AG09309 (cell line): Measurements from ENCODE around the gene ANKRD65.

Source experiments
- DNase-seq: peaks from one replicate; pipeline ENCODE4 v3.0.0-alpha.2; 2010; ENCODE audit warnings: low read depth
- H3K4me3 ChIP-seq: 2 replicates; pipeline ENCODE4 v1.5.1; 2011; ENCODE audit warnings: mild to moderate bottlenecking, low read depth, low read length, moderate library complexity; ENCODE audit not compliant: control insufficient read depth
- TF ChIP-seq, protein P1 (sequence below): IDR thresholded peaks from 2 replicates; pipeline ENCODE4 v1.5.1; 2011; ENCODE audit warnings: mild to moderate bottlenecking, low read depth, low read length, inconsistent platforms; ENCODE audit not compliant: insufficient read depth, control insufficient read depth; ENCODE audit errors: missing control alignments

Gene ANKRD65

DNA sequence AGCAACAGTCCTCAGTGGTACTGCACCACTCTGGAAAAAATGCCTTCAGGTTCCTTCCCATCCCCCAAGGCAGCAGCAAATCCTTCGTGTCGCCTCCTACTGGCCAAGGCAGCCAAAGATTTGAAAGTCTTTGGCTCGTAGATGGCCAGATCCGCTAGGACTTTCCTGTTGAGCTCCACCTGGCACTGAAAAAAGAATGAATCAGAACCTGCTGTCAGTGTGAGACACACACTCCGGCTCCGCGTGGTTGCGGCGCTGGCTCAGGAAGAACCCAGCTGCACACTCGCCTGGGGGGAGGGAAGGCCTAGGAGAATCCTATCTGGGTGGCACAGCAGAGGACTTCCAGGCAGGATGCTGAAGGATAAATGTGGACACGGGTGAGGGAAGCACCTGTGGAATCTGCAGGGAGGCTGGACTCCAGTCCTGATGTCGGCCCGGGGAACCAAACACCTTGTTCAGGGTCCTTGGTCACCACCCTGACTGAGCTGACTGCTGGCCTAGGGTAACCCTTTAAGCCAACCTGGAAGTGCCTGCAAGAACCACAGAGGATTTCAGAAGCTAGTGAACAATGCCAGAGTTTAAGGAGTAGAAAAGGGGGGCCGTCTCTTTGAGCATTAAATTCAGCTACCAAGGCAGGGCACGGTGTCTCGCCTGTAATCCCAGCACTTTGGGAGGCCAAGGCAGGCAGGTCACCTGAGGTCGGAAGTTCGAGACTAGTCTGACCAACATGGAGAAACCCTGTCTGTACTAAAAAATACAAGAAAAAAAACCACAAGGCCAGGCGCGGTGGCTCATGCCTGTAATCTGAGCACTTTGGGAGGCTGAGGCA is 18.8 kb downstream of the ANKRD65 start:
- no peak overlapping the region for H3K4me3 ChIP-seq
- DNase-seq = peak; percentile 18
- TF ChIP-seq, protein P1, sequence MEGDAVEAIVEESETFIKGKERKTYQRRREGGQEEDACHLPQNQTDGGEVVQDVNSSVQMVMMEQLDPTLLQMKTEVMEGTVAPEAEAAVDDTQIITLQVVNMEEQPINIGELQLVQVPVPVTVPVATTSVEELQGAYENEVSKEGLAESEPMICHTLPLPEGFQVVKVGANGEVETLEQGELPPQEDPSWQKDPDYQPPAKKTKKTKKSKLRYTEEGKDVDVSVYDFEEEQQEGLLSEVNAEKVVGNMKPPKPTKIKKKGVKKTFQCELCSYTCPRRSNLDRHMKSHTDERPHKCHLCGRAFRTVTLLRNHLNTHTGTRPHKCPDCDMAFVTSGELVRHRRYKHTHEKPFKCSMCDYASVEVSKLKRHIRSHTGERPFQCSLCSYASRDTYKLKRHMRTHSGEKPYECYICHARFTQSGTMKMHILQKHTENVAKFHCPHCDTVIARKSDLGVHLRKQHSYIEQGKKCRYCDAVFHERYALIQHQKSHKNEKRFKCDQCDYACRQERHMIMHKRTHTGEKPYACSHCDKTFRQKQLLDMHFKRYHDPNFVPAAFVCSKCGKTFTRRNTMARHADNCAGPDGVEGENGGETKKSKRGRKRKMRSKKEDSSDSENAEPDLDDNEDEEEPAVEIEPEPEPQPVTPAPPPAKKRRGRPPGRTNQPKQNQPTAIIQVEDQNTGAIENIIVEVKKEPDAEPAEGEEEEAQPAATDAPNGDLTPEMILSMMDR = peak; percentile 80

DNA sequence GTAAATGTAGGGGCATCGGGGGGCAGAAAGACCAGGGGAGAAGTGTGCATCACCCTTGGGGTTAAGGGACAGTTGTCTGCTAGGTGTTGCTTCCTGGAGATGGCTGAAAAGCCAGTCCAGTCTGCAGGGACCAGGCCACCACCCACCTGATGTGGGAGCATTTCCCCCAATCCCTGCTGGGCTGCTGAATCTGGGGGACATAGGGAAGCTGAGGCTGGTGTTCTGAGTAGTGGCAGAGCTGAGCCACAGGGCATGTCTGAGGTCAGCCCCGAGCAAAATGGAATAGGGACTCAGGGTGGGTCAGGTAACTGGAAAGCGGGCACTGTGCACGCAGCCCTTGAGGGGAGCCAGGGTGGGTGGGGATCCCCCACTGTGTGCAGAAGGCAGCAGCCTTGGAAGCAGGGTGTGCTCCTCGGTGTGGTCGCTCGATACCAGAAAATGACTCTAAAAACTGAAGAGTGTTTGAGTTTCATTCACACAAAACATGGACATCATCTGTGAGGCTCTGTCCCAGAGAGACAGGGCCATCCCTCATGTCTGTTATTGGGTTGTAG is 19.5 kb downstream of the ANKRD65 start:
- no peak for DNase-seq
- TF ChIP-seq, protein P1 = no peak
- H3K4me3 ChIP-seq = no peak overlapping the region

DNA sequence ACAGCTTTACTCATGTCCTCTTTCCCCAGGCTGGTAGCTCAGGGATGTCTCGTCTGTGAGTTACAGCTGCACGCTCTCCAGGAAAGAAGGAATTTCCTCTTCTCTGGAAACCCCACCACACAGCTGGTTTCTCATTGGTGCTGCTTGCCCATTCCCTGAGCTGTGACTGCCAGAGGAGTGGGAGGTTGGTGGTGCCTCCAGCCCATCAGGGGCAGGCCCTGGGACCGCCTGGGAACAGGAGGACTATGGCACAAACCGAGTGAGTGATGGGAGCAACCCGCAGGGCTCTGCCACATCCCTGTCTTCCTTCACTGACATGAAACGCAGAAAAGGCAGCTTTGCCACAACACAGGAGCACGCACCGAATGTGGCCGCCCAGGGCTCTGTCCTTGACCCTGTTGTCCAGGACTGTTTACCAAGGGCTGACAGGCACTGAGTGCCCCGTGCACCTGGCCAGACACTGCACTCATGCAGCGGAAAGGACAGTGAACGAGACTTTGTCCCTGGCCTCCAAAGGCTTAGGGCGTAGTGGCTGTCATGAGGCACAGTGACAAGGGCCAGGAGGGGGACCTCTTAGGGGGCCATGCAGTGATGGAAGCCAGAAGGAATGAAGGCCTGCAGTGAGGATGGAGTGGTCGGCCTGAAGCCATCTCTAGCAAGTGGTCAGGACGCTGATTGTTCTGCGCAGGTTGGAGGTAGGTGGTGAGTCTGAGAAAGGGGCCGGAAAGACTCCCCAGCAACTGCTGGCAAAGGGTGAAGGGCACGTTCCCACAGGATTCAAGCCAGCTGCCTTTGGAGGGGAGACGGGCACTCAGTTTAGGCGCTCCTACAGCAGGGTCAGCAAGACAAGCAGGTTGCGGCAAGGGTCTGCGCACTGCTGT is 20.3 kb downstream of the ANKRD65 start:
- no peak for DNase-seq
- peak overlapping the region; percentile 91 for H3K4me3 ChIP-seq
- TF ChIP-seq, protein P1 = no peak

DNA sequence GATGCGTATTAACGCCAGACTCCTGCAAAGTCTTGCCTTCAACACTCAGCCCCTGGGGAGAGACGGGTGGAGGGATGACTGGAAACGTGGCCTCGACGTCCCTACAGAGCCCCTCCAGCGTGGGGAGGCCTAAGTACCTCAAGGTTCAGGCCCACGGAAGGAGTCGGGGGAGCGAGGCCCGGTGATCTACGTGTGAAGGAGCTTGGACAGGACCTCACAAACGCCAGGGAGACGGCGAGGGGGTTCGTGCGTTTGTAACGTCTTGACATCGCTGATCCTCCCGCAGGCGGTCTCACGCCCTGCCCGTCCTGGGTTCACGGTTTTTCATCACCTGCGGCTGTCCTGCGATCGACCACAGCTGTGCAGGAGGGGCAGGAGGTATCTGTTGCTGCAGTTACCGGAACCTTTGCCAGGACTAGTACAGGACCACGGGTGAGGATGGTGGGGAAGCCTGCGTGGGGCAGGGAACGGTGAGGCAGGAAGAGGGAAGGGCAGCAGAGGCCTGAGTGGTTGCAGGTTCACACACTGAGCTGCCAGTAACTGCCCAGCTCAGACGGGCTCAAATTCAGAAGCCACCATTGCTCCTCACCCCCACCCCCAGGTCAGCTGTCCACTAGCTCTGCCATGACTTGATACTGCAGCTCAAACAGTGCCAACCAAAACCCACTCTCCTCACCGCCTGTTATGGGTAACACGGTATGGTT is 21.1 kb downstream of the ANKRD65 start:
- no peak for DNase-seq
- peak overlapping the region; percentile 91 for H3K4me3 ChIP-seq
- TF ChIP-seq, protein P1 = no peak

DNA sequence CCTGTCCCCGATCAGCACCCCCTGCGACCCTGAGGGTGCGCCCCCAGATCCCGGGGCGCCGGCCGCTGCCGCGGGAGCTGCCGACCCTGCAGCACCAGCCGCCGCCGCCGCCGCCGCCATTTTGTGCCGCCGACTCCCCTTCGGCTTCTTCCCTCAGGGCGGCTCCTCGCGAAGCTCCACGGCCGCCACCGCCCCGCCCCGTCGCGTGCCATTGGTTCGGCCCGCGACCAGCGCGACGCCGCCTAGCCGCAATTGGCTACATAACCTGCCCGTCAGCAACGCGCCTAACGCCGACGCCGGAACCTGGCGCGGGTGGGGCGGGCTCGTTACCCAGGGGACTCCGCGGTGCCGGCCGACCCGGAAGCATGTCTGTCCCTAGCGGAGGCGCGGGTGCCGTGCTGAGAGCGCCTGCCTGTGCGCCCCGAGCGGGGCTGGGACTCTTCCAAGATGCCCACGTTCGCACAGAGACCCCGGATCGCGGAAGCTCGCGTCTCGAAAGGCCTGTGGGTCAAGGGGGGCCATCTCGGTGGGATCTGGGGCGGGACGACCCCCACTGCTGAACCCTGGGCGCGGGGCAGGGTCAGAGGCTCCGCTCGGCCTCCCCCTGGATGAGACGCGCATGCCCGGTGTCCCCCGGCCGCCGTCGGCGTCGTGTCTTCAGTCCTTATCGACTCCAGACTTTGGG is 21.7 kb downstream of the ANKRD65 start, which contains the start of gene CCNL2:
CCNL2 (minus strand) TSS at position 149 of the 685 bp plus-strand sequence; CDS start at position 120, 29 bp downstream.
- peak; percentile 92 for DNase-seq
- H3K4me3 ChIP-seq = peak within 1 kb of the TSS; percentile 91
- TF ChIP-seq, protein P1 = peak; percentile 56

DNA sequence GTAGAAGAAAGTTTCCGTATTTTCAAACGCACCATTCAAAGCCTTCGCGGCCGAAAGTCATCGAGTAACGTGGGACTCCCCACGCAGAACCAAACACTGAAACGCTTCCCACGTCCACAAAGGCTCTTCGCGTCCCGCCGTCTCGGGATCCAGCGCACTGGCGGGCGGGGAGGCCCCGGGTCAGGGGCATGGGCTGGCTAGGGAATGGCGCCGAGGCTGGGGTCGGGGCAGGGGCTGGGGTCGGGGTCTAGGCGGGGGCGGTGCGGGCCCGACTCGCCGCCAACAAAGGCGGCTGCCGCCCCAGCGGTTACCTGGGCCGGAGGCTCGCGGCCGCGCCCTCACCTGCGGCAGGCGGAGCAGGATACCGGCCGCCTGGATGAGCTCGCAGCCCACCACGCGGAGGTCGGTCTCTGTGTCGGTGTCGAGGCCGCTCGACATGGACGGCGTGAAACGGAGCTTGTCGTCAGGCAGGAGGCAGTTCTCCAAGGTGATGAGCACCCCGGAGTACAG is 22.3 kb downstream of the ANKRD65 start:
- DNase-seq = no peak
- peak overlapping the region; percentile 87 for H3K4me3 ChIP-seq
- TF ChIP-seq, protein P1 = no peak
